Brain pericyte (primary cell): ENCODE measurements around the gene SLCO2A1.

Experiments used
- DNase-seq: peaks from one replicate; pipeline ENCODE4 v3.0.0-alpha.2; 2012; ENCODE audit warnings: low read depth, low spot score

Gene SLCO2A1

GRCh38 chr3:133949438-133949837 is 80.3 kb downstream of the SLCO2A1 start:
- DNase-seq = no peak

- no peak for DNase-seq
Observed at GRCh38 chr3:133948996-133949395, 80.7 kb downstream of the SLCO2A1 start.

DNA sequence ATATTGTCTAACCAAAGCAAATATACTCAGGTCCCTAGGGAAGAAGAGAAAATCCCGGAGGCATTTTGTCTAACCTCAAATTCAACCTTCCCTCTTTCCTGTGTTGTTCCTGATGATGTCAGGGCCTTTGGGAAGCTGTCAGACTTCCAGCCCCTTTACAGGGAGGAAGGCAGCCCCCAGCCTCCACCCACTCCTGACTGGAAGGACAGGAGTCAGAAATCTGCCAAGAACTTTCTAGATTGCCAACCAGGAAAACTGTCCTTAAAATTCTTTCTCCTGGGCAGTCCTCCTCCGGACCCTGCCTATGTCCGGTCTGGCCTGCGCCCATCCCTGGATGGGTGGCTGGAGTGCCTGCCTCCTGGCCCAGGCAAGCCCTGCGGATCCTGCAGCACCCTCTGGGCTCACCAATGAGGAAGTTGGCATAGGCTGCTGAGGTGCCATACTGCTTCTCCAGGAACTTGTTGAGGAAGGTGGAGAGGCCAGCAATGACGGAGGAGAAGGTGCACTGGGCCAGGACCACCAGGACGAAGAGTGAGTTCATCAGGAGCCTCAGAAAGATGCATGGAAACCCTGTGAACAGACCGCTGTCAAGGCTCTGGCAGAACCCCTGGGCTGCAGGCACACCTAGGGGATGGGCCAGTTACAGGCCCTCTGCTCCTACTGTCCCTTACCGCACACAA is 81.5 kb downstream of the SLCO2A1 start:
- no peak for DNase-seq

- DNase-seq = no peak
Observed at GRCh38 chr3:133945381-133946095, 84.2 kb downstream of the SLCO2A1 start.

DNA sequence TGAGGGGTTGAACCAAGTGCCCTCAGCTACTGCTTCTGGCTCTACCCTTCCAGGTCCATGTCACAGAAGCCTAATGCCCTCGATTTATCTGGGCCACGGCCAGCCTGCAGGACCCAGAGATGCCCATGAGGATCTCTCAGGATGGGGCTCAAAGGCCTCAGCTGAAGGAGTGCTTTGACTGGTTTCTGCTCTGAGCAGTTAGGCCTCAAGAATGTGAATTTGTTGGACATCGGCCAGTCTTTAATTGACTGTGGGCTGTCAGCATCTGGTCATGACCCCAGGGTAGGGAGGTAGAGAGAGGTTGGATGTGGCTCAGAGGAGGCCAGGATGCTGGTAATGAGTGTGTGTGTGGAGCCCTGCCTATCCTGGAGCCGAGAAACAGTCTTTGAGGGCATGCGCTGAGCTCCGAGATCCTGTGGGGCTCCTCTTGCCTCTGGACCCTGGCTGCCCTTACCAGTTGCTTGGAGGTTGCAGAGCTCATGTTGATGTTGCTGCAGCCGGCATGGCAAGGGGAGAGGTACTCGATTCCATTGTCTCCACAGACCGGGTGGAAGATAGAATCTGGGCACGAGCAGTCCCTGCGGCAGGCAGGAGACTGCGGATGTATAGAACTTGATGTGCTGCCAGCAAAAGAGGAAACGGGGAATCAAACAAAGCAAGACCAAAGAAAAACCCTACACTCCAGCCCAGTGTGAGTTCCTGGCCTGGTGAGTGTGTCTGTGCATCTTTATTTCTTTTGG is 84.9 kb downstream of the SLCO2A1 start:
- DNase-seq = peak; percentile 93

GRCh38 chr3:133944181-133944580 is 85.5 kb downstream of the SLCO2A1 start:
- DNase-seq = no peak

DNA sequence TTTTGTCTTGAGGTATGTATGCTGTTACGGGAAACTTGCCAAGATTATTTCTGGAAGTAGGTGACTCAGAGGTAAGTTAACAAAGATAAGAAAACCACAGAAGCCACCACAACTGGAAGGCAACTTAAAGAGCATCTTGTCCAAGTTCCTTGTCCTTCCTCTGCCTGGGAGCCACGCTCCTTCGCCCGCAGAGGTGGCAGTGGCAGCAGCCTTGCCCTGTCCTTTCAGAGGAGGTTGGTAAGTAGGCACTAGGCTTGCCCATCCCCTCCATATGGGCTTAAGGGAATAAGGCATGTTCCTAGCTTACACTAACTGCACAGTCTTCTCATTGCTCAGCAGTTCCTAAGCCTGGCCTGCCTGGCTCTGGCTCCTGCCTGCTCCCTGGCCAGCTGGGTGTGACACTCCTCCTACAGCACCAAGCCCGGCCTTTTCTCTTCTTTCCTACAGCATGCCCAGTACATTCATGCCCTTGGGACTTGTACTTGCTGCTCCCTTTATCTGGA is 86.0 kb downstream of the SLCO2A1 start:
- no peak for DNase-seq

DNA sequence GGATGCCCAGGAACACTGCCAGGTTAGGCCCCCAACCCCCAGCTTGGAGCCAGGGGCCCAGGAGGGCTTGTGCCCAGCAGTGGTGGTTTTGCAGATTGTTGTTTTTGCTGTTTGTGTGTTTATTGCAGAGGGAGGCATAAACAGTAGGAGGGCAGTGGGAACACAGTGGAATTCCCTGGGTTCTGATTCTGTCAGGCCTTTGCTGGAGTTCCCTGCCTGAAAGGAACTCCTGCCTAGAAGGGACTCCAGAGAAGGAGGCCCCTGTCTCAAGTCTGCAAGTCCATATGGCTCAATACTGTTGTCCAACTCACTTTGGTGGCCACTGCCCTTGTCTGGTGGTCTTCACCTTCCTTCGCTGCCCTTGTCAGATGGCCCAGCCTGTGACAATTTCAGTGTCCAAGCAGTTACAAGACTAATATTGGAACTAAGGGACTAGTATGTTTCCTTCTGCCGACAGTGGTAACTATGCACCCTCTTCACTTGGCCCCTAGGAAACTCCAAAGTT is 86.6 kb downstream of the SLCO2A1 start:
- no peak for DNase-seq

GRCh38 chr3:133941415-133941821 is 88.3 kb downstream of the SLCO2A1 start:
- no peak for DNase-seq

DNA sequence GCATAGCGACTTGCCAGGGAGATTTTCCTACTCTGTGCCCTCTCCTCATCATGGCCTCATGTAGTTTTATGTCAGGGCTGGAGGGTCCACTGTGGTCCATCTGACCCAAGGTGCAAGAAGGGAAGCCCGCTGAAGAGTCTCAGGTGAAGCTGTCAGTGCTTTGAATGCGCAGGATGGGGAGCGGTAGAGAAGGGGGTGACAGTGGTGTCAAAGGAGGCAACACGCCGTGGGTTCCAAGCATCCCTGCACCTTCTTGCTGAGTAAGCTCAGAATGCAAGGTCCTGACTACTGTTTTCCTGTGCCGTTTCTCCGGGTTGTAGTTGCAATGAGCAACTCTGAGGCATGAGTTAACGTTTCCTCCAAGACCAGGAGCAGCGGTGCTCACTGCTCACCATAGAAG is 89.2 kb downstream of the SLCO2A1 start:
- no peak for DNase-seq

DNA sequence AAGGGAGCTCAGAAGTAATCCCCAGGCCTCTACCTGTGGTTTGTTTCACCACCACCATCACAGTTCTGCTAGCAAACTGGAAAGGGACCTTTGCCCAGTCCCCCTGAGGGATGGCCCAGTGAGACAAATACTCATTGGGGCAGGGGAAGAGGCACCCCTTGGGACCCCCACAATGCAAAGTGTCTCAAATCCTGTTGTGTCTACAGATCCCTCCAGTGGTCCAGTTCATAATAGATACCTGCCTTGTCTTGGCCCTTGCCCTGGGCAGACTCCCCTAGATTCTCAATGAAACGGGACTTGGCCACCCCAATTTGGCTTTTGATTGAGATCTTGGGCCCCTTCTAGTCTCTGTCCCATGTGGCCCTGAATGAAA is 90.3 kb downstream of the SLCO2A1 start:
- DNase-seq = no peak

- no peak for DNase-seq
Observed at GRCh38 chr3:133938770-133939462, 90.8 kb downstream of the SLCO2A1 start.

- no peak for DNase-seq
Observed at GRCh38 chr3:133937756-133938601, 91.7 kb downstream of the SLCO2A1 start.

GRCh38 chr3:133937061-133937686 is 92.6 kb downstream of the SLCO2A1 start:
- no peak for DNase-seq

DNA sequence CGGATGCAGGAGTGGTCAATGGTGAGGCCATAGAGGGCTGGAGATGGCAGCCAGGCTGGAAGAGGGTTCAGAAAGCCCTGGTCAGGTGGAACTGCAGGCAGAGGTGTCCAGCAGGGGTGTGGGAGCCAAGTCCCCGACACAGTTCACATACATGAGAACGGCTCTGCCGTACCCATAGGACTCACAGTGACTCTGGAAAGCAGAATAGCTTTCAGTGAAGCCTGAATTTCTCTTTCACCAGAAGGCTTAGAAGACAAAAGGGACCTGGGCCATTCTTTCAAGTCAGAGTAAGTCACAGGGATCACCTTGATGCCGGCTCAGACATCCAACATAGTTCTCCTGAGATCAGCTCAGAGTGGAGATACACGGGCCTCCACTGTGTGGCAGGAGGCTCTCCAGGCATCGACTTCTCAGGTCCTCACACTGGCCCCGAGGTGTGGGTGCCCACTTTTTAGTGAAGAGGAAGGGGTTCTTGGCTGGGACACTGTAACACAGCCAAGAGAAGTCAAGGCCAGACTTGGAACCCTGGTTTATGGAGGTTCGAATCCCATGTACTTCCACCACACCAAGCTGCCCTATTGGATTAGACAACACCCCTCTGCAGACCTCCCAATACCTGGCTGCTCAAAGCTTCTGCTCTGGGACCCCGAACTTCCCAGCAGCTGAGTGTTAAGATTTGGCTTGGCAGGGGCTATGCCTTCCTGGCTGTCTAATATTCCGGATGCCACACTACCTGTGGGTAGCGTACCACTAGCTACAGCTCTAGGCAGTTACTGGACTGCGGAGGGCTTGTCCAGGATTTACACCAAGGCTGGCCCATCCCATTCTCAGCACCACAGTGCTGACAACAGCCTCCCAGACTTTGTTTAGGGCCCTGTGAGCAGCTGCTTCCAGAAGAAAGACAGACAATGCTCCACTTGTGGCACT is 93.6 kb downstream of the SLCO2A1 start:
- DNase-seq = no peak

DNA sequence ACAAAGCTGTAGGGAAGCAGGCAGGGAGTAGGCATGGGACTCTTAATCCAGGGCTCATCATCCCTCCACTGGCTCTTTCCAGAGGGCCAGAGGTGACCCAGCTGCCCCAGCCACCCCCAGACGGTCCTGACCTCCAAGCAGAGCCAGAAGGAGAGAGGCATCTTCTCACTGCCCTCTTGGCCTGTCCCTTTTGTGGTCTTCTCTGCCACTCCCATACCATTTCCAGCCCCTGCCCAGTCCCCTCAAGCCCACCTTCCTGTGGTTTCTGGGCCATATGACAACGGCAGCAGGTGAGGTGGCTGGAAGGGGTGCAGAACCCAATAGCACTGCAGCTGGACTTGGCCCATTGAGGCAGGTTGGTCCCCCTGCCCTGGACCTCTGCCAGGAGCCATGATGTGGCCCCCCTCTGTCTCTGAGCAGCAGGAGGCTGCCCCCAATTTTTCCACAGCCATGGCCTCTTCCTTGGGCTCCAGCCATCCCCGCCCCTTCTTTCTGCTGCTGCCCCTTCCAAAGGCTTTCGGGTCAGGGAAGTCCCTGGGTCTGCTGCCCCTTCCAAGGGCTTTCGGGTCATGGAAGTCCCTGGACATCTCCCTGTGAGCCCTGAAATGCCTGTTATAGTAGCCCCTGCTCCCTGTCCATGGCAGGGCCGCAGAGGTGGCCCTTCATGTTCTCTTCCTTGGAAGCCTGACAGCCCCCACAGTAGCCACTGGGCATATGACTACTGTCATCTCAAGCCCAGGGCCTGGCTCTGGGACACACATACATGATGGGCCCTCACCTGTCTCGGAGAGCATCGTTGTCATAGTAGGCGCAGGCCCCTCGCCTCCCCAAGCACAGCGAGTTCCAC is 94.5 kb downstream of the SLCO2A1 start:
- no peak for DNase-seq

DNA sequence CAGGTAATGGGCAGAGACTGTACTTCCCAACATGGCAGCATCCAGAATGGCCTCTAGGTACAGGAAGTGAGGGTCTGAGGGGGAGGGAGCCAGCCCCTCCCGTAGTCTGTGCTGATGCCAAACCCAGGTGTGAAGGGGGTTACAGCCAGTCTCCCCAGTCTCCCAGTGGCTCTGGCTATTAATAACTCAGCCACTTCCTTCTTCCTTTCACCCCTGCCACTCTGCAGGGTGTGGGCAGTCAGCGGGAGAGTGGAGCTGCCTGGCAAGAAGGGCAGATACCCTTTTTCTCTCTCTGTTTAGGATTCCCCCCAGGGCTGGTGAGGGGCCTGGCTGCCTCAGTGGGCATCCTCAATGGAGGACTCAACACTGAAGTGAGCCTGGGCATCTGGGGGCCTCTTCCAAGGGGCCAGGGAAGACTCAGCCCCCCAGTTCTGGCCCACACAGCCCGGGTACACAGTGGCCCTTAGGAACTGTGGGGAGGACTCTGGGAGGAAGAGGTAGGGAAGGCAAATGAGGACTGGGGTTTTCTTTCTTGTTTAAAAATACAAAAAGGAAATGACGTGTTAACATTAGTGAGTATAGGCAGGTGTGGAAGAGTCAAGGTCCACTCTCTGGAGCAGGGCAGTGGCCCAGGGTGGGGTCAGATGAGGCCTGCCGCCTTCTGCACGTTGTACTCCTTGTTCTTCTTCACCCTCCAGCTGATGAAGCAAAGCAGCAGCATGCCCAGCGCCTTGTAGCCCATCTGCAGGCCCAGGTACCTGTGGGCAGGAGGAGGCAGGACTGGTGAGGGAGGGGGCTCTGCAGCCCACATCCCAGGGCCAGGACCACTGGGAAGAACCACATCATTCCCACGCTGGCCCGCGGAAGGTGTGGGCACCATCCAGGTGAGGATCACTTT is 95.4 kb downstream of the SLCO2A1 start:
- DNase-seq = no peak
